ENCODE data around the gene PADI3. TPM values are rescaled to one million over a fixed set of nuclear protein-coding genes. Genes with fewer than 3 reads are reported as not detected.
A peak's percentile ranks its signal among the peaks of the same experiment; 100 is the strongest.
"Not testable (repeated sequence)": the region's sequence is repeated elsewhere in the genome, so short reads cannot be mapped to it uniquely, and the experiment has no call there.

Gene PADI3
- total RNA-seq, 1 donor from 2014 or later = not detected

GRCh38 chr1:17236779-17237560 lies 11.9 kb upstream of the PADI3 start:
- TF ChIP-seq, protein P1, sequence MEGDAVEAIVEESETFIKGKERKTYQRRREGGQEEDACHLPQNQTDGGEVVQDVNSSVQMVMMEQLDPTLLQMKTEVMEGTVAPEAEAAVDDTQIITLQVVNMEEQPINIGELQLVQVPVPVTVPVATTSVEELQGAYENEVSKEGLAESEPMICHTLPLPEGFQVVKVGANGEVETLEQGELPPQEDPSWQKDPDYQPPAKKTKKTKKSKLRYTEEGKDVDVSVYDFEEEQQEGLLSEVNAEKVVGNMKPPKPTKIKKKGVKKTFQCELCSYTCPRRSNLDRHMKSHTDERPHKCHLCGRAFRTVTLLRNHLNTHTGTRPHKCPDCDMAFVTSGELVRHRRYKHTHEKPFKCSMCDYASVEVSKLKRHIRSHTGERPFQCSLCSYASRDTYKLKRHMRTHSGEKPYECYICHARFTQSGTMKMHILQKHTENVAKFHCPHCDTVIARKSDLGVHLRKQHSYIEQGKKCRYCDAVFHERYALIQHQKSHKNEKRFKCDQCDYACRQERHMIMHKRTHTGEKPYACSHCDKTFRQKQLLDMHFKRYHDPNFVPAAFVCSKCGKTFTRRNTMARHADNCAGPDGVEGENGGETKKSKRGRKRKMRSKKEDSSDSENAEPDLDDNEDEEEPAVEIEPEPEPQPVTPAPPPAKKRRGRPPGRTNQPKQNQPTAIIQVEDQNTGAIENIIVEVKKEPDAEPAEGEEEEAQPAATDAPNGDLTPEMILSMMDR (conservative IDR thresholded peaks at IDR 0.05) = peak; percentile 95
- DNase-seq (ENCODE audit: extremely low spot score, unreplicated experiment) = peak; percentile 90
- Mint-ChIP-seq H3K27ac (no peak overlapping the region), H3K4me3 (no peak overlapping the region), H3K4me1 (ENCODE audit: unreplicated experiment) (peaks cover 24% of the 10 kb centered on the region), H3K27me3 (no peaks in the 10 kb centered on the region), H3K9me3 (no peaks in the 10 kb centered on the region), H3K36me3 (no peaks in the 10 kb centered on the region)

DNA sequence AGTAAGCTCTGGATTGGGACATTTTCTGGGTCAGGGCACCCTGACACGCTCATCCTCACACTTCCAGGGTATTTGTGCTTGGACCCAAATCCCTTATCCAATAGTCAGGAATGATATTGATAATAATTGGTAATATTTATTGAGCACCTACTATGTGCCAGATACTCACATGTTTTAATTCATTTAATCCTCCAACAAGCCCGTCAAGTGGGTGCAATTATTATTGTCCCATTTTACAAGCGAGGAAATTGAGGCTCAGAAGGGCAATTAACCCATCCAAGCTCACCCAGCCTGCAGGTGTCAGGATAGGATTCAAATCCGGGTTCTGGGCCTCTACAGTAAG lies 11.4 kb upstream of the PADI3 start:
- Mint-ChIP-seq H3K27ac (no peak overlapping the region), H3K4me3 (no peak overlapping the region), H3K36me3 (no peaks in the 10 kb centered on the region), H3K4me1 (ENCODE audit: unreplicated experiment) (peaks cover 20% of the 10 kb centered on the region), H3K9me3 (no peaks in the 10 kb centered on the region), H3K27me3 (no peaks in the 10 kb centered on the region)
- TF ChIP-seq, protein P1 (conservative IDR thresholded peaks at IDR 0.05) = no peak
- DNase-seq (ENCODE audit: extremely low spot score, unreplicated experiment) = no peak

- H3K4me3 Mint-ChIP-seq = no peak overlapping the region
- TF ChIP-seq, protein P1 (conservative IDR thresholded peaks at IDR 0.05) = no peak
- H3K27me3 Mint-ChIP-seq = no peaks in the 10 kb centered on the region
These were observed 9.5 kb upstream of the PADI3 start for GRCh38 chr1:17239420-17239819.

DNA sequence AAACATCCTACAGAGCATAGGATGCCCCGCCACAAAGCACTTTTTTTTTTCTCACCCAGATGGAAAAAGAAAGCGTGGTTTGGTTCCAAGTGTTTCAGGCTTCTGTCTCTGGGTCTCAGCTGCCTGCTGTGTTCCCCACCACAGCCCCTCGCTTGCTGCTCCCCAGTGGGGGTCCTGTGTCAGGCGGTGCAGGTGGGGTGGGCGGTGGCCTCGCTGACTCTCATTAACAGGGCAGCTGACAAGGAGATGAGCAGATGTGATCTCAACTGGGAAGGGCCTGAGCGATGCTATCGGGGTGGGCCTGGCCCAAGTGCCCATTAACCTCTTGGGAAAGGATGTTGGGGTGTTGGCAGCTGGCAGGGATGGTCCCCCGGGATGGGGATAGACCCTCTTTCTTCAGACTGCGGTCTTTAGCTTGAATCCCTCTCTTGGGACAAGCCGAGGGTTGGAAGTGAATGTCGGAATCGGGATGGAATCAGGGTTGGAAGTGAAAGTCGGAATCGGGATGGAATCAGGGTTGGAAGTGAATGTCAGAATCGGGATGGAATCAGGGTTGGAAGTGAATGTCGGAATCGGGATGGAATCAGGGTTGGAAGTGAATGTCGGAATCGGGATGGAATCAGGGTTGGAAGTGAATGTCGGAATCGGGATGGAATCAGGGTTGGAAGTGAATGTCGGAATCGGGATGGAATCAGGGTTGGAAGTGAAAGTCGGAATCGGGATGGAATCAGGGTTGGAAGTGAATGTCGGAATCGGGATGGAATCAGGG lies 7.7 kb upstream of the PADI3 start:
- not testable (repeated sequence) for H3K36me3 Mint-ChIP-seq; H3K9me3 Mint-ChIP-seq; H3K27ac Mint-ChIP-seq; H3K27me3 Mint-ChIP-seq; H3K4me3 Mint-ChIP-seq; DNase-seq (ENCODE audit: extremely low spot score, unreplicated experiment)
- H3K4me1 Mint-ChIP-seq (ENCODE audit: unreplicated experiment) = peaks cover 26% of the 10 kb centered on the region

More at GRCh38 chr1:17239420-17239819, 9.5 kb upstream of the PADI3 start:
- Mint-ChIP-seq H3K36me3 (no peaks in the 10 kb centered on the region), H3K4me1 (ENCODE audit: unreplicated experiment) (peaks cover 9% of the 10 kb centered on the region), H3K27ac (no peak overlapping the region), H3K9me3 (no peaks in the 10 kb centered on the region)
- no peak for DNase-seq (ENCODE audit: extremely low spot score, unreplicated experiment)

DNA sequence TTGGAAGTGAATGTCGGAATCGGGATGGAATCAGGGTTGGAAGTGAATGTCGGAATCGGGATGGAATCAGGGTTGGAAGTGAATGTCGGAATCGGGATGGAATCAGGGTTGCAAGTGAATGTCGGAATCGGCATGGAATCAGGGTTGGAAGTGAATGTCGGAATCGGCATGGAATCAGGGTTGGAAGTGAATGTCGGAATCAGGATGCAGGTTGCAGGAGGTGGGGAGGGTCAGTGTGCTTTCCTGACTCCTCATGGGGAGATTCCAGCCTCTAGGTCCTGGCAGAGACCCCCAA lies 7.2 kb upstream of the PADI3 start:
- H3K4me1 Mint-ChIP-seq (ENCODE audit: unreplicated experiment) = peaks cover 28% of the 10 kb centered on the region
- not testable (repeated sequence) for H3K4me3 Mint-ChIP-seq; H3K9me3 Mint-ChIP-seq; H3K27ac Mint-ChIP-seq; H3K36me3 Mint-ChIP-seq; H3K27me3 Mint-ChIP-seq; DNase-seq (ENCODE audit: extremely low spot score, unreplicated experiment)

DNA sequence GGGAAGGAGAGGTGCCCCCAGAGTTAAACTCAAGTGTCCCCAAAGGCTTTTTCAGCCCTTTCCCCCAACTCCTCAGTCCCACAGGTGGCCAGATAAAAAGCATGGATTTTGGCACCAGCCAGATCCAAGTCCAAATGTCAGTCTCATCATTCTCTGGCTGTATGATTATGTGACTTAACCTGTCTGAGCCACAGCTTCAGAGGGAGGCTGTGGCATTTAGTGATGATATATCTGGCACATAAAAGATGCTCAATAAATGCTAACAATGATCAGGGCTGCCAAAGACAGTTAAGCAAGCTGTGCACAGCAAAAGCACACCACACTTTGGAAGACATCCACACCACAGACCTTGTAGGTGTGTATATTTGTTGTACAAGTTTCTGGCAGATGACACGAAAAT lies 5.6 kb upstream of the PADI3 start:
- Mint-ChIP-seq H3K9me3 (no peaks in the 10 kb centered on the region), H3K27me3 (no peaks in the 10 kb centered on the region), H3K27ac (peak overlapping the region; percentile 18), H3K4me1 (ENCODE audit: unreplicated experiment) (peaks cover 24% of the 10 kb centered on the region), H3K4me3 (no peak overlapping the region), H3K36me3 (no peaks in the 10 kb centered on the region)
- no peak for DNase-seq (ENCODE audit: extremely low spot score, unreplicated experiment)
- TF ChIP-seq, protein P1 (conservative IDR thresholded peaks at IDR 0.05) = no peak
